ENCODE measurements around the gene ZNRF3. TPM values are rescaled to one million over a fixed set of nuclear protein-coding genes. Genes with fewer than 3 reads are reported as not detected.
A peak's percentile ranks its signal among the peaks of the same experiment; 100 is the strongest.

ZNRF3 gene
- total RNA-seq, 1 experiment from 2014 or later, result 8.1 TPM

GRCh38 chr22:29078036-29078868 lies 194.9 kb downstream of the ZNRF3 start:
- Histone ChIP-seq H3K9ac (ENCODE audit: low read length) (no peak overlapping the region), H3F3A (ENCODE audit: low read length, unreplicated experiment) (no peaks in the 10 kb centered on the region), H3K36me3 (ENCODE audit: low read depth, low read length) (no peaks in the 10 kb centered on the region), H3K4me1 (ENCODE audit: insufficient read depth, low read length) (peaks cover 4% of the 10 kb centered on the region; the same call in 1 of the 2 replicates), H3K27ac (ENCODE audit: low read length) (no peak overlapping the region), H3K9me2 (replicated peaks; ENCODE audit: low read length) (no peaks in the 10 kb centered on the region), H3K79me2 (ENCODE audit: low read length) (no peaks in the 10 kb centered on the region), H3K9me3 (ENCODE audit: low read length) (no peaks in the 10 kb centered on the region), H2AFZ (ENCODE audit: low read length) (no peak overlapping the region), H3K27me3 (ENCODE audit: low read length) (no peaks in the 10 kb centered on the region), H4K20me1 (ENCODE audit: low read length) (no peaks in the 10 kb centered on the region), H3K4me3 (ENCODE audit: low read length) (no peak overlapping the region), H3K4me2 (ENCODE audit: low read length) (no peak overlapping the region)
- CTCF ChIA-PET, result interaction anchor here (0.6 kb wide), 1 partner anchor 34 kb away, joined by 4 read pairs; no protein-coding TSS in a partner anchor
- DNase-seq, result no peak
- no peak for ATAC-seq
- intact Hi-C loops (cut with micrococcal nuclease), result loop anchor here (10.0 kb wide), 1 partner anchor 77 kb away; no protein-coding TSS in a partner anchor
- BruUV-seq (replicated peaks), result no TSS peak
- POLR2A ChIA-PET (ENCODE audit: unreplicated experiment), result no interaction called here
- TF ChIP-seq EZH2 (IDR thresholded peaks at IDR 0.05; ENCODE audit: low read length, unreplicated experiment) (no peak), EZH2phosphoT487 (IDR thresholded peaks at IDR 0.05; ENCODE audit: borderline replicate concordance, low read length) (no peak), CTCF (conservative IDR thresholded peaks at IDR 0.05; ENCODE audit: low read depth, low read length) (no peak)

- ATAC-seq, result no peak
- Histone ChIP-seq H3K9me3 (ENCODE audit: low read length) (no peaks in the 10 kb centered on the region), H3F3A (ENCODE audit: low read length, unreplicated experiment) (no peaks in the 10 kb centered on the region), H3K9ac (ENCODE audit: low read length) (no peak overlapping the region), H3K4me2 (ENCODE audit: low read length) (no peak overlapping the region), H3K79me2 (ENCODE audit: low read length) (no peaks in the 10 kb centered on the region), H4K20me1 (ENCODE audit: low read length) (no peaks in the 10 kb centered on the region), H3K36me3 (ENCODE audit: low read depth, low read length) (no peaks in the 10 kb centered on the region), H3K4me3 (ENCODE audit: low read length) (no peak overlapping the region), H3K9me2 (replicated peaks; ENCODE audit: low read length) (no peaks in the 10 kb centered on the region), H2AFZ (ENCODE audit: low read length) (no peak overlapping the region), H3K4me1 (ENCODE audit: insufficient read depth, low read length) (peaks cover 7% of the 10 kb centered on the region; the same call in 1 of the 2 replicates), H3K27ac (ENCODE audit: low read length) (no peak overlapping the region), H3K27me3 (ENCODE audit: low read length) (no peaks in the 10 kb centered on the region)
- DNase-seq, result no peak
- no TSS peak for BruUV-seq (replicated peaks)
- CTCF ChIA-PET, result interaction anchor here (0.6 kb wide), 1 partner anchor 33 kb away, joined by 4 read pairs; no protein-coding TSS in a partner anchor
- intact Hi-C loops (cut with micrococcal nuclease), result loop anchor here (10.0 kb wide), 1 partner anchor 76 kb away; no protein-coding TSS in a partner anchor
- TF ChIP-seq EZH2 (IDR thresholded peaks at IDR 0.05; ENCODE audit: low read length, unreplicated experiment), result no peak
- POLR2A ChIA-PET (ENCODE audit: unreplicated experiment), result no interaction called here
Observed at GRCh38 chr22:29078869-29079207, 195.5 kb downstream of the ZNRF3 start.

- TF ChIP-seq EZH2 (IDR thresholded peaks at IDR 0.05; ENCODE audit: low read length, unreplicated experiment) (no peak), CTCF (conservative IDR thresholded peaks at IDR 0.05; ENCODE audit: low read depth, low read length) (no peak), EZH2phosphoT487 (IDR thresholded peaks at IDR 0.05; ENCODE audit: borderline replicate concordance, low read length) (no peak)
- intact Hi-C loops (cut with micrococcal nuclease), result loop anchor here (10.0 kb wide), 1 partner anchor 75 kb away; no protein-coding TSS in a partner anchor
- Histone ChIP-seq H3K9me2 (replicated peaks; ENCODE audit: low read length) (no peaks in the 10 kb centered on the region), H3K79me2 (ENCODE audit: low read length) (no peaks in the 10 kb centered on the region), H3K4me3 (ENCODE audit: low read length) (no peak overlapping the region), H3K9ac (ENCODE audit: low read length) (no peak overlapping the region), H3K9me3 (ENCODE audit: low read length) (no peaks in the 10 kb centered on the region), H3K4me1 (ENCODE audit: insufficient read depth, low read length) (peaks cover 10% of the 10 kb centered on the region; the same call in 1 of the 2 replicates), H3K27ac (ENCODE audit: low read length) (no peak overlapping the region), H2AFZ (ENCODE audit: low read length) (no peak overlapping the region), H3K36me3 (ENCODE audit: low read depth, low read length) (no peaks in the 10 kb centered on the region), H3F3A (ENCODE audit: low read length, unreplicated experiment) (no peaks in the 10 kb centered on the region), H3K27me3 (ENCODE audit: low read length) (no peaks in the 10 kb centered on the region), H4K20me1 (ENCODE audit: low read length) (no peaks in the 10 kb centered on the region), H3K4me2 (ENCODE audit: low read length) (no peak overlapping the region)
- ChIA-PET POLR2A (ENCODE audit: unreplicated experiment) (no interaction called here), CTCF (no interaction called here)
- no peak for ATAC-seq
- peak; percentile 51 for DNase-seq
- no TSS peak for BruUV-seq (replicated peaks)
Observed at GRCh38 chr22:29079218-29079901, 196.0 kb downstream of the ZNRF3 start.
